Epithelial cell of esophagus (primary cell): ENCODE data around the gene SPAG6.

Experiments
- DNase-seq: peaks from one replicate; pipeline ENCODE4 v3.0.0; 2010; ENCODE audit warnings: low read depth
- H3K4me3 ChIP-seq: 2 replicates; pipeline ENCODE4 v1.5.1; 2011; ENCODE audit warnings: mild to moderate bottlenecking, low read length, control low read depth
- TF ChIP-seq, protein P1 (sequence below): IDR thresholded peaks from 2 replicates; pipeline ENCODE4 v1.5.1; 2011; ENCODE audit warnings: low read depth, mild to moderate bottlenecking, low read length, control low read depth, inconsistent platforms; ENCODE audit not compliant: insufficient read depth; ENCODE audit errors: missing control alignments

Gene SPAG6

DNA sequence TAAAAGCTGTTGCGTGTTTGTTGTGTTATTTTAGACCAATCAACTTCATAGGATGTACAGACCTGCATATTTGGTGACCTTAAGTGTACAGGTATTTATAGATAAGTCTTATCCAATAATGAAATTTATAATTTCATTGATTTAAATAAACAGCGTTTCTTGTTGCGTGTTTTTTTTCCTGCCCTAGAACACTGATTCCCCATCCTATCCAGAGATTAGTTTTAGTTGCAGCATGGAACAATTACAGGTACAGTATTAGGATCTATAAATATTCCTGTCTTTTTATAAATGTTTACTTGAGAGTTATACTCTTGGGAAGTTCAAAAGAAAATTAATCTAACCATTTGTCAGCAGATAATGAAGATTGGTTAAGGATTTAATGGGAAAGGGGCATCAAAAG, 26.5 kb upstream of the SPAG6 start:
- no peak for DNase-seq
- no peak overlapping the region for H3K4me3 ChIP-seq
- TF ChIP-seq, protein P1, sequence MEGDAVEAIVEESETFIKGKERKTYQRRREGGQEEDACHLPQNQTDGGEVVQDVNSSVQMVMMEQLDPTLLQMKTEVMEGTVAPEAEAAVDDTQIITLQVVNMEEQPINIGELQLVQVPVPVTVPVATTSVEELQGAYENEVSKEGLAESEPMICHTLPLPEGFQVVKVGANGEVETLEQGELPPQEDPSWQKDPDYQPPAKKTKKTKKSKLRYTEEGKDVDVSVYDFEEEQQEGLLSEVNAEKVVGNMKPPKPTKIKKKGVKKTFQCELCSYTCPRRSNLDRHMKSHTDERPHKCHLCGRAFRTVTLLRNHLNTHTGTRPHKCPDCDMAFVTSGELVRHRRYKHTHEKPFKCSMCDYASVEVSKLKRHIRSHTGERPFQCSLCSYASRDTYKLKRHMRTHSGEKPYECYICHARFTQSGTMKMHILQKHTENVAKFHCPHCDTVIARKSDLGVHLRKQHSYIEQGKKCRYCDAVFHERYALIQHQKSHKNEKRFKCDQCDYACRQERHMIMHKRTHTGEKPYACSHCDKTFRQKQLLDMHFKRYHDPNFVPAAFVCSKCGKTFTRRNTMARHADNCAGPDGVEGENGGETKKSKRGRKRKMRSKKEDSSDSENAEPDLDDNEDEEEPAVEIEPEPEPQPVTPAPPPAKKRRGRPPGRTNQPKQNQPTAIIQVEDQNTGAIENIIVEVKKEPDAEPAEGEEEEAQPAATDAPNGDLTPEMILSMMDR = no peak

DNA sequence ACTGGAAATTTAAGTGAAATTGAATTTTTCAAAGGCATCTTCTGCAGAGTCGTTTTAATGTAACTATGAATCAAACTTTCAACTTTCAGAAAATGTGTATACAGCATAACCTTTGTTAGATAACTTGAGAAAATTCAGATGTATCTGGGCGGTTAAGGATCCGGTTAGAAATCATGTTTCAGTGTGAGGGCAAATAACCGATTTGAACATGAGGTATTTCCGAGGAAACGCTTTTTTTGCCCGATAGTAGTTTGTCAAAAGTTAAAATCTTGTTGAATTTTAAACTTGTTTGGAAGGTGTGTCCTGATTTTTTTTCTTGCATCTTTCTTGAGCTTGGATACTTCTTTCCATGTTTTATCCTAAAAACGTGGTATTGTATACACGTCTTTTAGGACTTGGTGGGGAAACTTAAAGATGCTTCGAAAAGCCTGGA, 25.7 kb upstream of the SPAG6 start:
- no peak for DNase-seq
- TF ChIP-seq, protein P1 = no peak
- H3K4me3 ChIP-seq = no peak overlapping the region

DNA sequence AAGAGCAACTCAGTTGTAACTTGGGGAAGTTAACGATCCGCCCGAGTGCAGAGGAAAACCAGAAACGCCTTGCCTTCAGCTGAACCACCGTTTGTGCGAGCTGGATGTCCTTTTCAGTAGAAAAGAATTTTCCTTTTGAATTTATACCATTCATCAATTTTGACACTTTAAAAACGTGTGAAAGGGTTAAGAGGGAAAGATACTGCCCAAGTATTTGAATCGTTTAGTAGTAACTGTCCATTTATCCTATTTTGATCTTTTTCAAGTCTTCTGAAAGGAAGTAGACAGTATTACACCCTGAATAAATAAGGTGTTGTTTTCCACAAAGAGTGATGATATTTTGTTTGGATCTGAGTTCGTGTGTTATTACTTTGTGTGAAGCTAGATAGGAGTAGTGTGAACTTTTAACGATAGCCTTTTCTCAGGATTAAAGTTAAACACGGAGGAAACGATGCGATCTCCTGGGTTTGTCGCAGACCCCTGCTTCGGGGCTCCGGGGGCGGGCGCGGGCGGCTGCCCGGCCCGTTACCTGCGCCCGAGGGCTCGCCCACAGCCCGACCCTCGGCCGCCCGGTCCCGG, 25.2 kb upstream of the SPAG6 start:
- peak overlapping the region; percentile 42 for H3K4me3 ChIP-seq
- no peak for DNase-seq
- TF ChIP-seq, protein P1 = no peak

DNA sequence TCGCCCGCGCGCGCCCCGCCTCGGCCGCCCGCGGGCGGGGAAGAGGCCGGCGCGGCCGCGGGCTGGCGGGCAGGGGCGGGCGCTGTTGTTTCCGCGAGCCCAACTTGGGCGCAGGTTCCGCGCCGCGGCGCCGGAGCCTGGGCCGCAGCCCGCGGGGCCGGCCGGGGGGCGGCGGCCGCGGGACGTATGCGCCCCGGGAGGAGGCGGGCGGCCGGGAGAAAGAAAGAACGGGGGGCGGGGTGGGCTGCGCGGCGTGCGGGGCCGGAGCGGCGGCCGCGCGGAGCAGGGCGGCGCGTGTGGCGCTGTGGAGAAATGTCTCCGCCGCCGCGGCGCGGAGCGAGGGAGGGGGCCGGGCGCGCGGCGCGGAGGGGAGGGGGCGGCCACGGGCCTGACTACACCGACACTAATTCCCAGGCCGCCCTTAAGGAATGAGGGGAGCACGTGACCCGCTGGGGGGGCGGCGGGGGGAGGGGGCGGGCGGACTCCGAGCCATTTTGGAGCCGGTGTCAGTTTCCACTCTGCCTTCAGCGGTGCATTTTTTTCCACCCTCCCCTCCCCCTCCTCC, 24.6 kb upstream of the SPAG6 start, which contains the start of gene BMI1:
Gene BMI1 (plus strand): TSS at position 509 of the 565 bp plus-strand sequence. CDS start 5,351 bp downstream, outside the sequence.
- peak; percentile 57 for DNase-seq
- TF ChIP-seq, protein P1 = no peak
- H3K4me3 ChIP-seq = peak within 1 kb of the TSS; percentile 57

DNA sequence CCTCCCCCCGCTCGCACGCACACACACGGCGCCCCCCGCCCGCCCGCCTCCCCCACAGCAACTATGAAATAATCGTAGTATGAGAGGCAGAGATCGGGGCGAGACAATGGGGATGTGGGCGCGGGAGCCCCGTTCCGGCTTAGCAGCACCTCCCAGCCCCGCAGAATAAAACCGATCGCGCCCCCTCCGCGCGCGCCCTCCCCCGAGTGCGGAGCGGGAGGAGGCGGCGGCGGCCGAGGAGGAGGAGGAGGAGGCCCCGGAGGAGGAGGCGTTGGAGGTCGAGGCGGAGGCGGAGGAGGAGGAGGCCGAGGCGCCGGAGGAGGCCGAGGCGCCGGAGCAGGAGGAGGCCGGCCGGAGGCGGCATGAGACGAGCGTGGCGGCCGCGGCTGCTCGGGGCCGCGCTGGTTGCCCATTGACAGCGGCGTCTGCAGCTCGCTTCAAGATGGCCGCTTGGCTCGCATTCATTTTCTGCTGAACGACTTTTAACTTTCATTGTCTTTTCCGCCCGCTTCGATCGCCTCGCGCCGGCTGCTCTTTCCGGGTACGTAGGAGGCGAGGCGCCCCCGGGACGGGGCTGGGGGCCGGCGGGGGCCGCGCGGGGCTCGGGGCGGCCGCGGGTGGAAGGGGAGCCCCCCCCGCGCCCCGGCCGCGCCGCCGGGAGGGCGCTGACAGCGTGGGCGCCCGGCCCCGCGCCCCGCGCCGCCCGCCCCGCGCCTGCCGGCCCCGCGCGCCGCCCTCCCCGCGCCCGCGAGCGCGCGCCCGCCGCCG, 24.0 kb upstream of the SPAG6 start:
- peak; percentile 83 for DNase-seq
- peak overlapping the region; percentile 56 for H3K4me3 ChIP-seq
- TF ChIP-seq, protein P1 = no peak

DNA sequence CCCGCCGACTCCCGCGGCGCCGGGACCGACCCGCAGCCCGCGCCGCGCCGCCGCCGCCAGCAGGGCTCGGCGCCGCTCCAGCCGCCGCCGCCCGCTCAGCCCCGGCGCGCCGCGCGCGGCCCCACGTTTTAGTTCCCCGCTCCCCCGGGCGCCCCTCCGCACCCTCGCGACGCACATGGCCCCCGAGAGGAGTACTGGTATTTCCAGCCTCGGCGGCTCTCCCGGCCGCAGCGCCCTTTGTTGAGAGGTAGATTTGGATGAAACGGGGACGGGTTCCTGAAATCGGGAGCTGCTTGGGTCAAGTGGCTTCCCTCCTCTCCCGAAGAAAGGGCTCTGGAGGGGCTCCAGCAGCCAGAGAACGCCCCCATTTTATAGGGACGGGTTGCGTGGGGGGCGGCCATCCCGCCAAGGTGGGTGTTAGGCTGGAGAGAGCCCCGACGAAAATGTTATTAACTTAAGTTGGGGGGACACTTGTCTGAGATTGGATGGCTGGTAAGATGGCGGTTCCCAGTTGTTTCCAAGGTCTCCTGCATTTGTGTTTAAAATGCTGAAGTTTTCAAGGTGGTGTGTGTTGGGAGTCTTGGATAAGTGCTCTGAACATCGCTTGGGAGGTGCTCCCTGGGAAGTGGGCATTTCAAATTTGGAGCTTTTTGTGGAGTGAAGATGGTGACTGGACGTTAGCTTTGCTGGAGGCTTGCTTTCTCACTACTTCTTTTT, 23.2 kb upstream of the SPAG6 start:
- TF ChIP-seq, protein P1 = no peak
- peak overlapping the region; percentile 57 for H3K4me3 ChIP-seq
- DNase-seq = no peak
